GM12801 (cell line): Measurements from ENCODE around the gene NDUFB1.

Experiments used
- TF ChIP-seq, protein P1 (sequence below): IDR thresholded peaks from one replicate; pipeline ENCODE4 v1.5.1; 2011; ENCODE audit warnings: control low read depth; ENCODE audit not compliant: insufficient read length; ENCODE audit errors: extremely low read depth

NDUFB1 gene

DNA sequence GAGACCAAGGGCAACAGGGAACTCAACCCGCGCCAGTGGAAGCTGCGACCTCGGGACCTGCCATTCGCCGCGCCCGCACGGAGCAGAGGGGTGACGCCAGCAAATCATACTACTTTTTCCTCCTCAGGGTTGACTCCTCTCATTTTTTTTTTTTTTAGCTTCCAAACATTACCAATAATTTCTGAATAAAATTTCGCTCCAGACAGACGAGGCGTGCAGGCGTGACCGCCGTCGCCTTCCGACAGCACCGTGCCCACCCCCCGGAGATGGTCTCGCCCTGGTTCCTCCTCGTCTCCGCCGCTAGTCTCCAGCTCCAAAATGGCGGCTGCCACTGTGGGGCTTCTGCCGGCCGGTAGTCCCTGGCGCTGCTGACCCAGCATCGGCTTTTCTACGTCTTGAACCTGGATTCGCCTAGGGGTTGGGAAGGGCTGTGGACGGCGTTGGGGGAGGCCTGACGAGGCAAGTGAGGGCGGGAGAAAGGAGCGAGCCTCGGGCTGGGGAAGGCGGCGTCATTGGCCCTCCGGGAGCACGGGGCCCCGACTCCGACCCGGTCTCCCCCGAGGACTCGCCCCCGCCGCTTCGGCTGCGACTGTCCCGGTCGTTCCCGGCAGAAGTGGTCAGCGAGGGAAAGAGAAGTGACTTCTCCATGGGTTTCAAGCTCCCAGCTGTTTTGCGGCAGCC lies at the start of gene NDUFB1, which contains the start of gene CPSF2:
TSS of gene NDUFB1 (minus strand) at position 37 of the 681 bp plus-strand sequence. CDS start 4,069 bp downstream, outside the sequence.
TSS of gene CPSF2 (plus strand) at position 300 of the 681 bp plus-strand sequence. CDS start 9,016 bp downstream, outside the sequence.
- TF ChIP-seq, protein P1, sequence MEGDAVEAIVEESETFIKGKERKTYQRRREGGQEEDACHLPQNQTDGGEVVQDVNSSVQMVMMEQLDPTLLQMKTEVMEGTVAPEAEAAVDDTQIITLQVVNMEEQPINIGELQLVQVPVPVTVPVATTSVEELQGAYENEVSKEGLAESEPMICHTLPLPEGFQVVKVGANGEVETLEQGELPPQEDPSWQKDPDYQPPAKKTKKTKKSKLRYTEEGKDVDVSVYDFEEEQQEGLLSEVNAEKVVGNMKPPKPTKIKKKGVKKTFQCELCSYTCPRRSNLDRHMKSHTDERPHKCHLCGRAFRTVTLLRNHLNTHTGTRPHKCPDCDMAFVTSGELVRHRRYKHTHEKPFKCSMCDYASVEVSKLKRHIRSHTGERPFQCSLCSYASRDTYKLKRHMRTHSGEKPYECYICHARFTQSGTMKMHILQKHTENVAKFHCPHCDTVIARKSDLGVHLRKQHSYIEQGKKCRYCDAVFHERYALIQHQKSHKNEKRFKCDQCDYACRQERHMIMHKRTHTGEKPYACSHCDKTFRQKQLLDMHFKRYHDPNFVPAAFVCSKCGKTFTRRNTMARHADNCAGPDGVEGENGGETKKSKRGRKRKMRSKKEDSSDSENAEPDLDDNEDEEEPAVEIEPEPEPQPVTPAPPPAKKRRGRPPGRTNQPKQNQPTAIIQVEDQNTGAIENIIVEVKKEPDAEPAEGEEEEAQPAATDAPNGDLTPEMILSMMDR, result no peak

DNA sequence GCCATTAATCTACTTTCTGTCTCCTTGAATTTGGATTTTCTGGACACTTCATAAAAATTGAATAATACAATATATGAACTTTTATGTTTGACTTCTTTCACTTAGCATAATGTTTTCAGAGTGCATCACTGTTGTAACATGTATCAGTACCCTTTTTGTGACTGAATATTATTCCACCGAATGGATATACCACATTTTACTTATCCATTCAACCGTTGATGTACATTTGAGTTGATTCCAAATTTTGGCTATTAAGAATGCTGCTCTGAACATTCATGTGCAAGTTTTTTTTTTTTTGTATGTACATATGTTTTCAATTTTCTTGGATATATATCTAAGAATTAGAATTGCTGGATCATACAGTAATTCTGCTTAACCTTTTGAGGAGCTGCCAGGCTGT lies 43.5 kb upstream of the NDUFB1 start:
- TF ChIP-seq, protein P1, result no peak

DNA sequence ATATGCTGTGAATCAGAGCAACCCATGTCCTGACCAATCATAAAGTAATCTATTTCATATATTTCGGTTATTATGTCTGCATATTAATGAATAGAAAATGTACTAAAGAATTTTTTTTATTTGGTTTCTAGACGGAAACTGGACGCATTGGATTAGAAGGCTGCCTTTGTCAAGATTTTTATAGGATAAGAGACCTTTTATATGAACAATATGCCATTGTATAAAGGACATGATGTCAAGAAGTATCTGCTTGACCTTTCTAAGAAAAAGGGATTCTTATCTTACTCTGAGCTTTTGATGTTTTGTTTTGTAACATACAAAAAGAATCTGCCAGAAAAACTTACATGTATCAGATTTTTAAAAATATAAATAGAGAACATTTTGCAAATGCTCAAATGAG lies 40.0 kb upstream of the NDUFB1 start:
- TF ChIP-seq, protein P1, result no peak

DNA sequence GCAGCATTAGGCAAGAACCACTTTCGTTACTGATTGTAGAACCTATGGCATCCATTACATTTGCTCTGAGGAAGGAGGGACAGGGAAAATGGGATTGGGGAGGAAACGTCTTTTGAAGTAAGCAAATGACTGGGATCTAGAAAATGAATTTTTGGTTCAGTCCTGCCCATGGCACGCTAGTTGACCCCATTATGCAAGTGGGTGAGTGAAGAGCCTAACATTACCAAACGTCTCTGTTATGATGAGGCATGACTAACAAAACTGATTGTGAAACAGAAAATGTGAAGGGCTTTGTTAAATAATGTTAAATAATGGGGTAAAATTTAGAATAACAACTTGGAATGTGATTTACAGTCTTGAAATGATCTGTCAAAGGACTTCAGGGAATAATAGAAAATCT lies 39.1 kb upstream of the NDUFB1 start:
- TF ChIP-seq, protein P1, result no peak

DNA sequence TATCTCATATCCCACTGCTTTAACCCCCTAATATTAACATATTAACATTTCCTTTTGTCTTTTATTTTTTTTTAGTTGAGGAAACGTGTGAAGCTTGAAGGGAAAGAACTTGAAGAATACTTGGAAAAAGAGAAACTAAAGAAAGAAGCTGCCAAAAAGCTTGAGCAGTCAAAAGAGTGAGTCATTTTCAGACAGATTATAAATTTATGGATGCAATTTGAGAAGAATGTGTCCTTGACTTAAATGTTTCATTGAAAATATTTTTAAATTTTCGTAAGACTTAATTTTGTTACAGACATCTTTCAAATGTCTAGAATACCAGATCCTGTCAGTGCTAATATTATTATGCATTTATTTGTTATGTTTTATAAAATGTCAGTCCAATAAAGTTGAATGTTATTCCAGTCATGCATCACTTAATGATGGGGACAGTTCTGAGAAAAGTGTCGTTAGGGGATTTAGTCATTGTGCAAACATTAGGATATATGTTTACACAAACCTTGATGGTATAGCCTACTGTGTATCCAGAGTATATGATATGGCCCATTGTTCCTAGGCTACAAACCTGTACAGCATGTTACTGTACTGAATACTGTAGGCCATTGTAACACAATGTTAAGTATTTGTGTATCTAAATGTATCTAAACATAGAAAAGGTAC lies 32.9 kb upstream of the NDUFB1 start:
- TF ChIP-seq, protein P1, result no peak

DNA sequence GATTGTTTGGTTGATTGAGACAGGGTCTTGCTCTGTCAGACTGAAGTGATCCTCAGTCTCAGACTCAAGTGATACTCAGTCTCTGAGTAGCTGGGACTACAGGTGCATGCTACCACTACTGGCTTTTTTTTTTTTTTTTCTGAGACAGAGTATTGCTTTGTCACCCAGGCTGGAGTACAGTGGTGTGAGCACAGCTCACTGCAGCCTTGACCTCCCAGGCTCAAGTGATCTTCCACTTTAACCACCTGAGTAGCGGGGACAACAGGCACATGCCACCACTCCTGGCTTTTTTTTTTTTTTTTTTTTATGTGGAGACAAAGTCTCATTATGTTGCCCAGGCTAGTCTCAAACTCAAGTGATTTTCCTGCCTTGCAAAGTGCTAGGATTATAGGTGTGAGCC lies 32.1 kb upstream of the NDUFB1 start:
- TF ChIP-seq, protein P1, result no peak

DNA sequence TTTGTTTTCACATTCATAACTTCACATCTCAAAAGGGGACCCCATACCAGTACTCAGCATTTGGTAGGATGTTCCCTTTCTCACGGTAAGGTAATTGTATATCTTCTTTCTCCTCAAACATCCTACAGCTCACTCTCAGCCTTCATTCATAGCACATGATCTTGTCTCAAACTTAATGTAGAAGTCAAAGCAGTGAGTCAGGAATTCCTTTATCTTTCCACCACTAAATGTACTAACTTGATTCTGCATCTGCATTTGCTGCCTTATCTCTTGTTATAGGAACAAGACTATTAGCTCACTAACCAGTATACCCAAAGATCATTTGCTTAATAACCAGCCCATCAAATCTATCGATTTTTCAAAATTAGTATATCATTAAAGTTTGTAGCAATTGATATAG lies 23.2 kb upstream of the NDUFB1 start:
- TF ChIP-seq, protein P1, result no peak
